NT2/D1 (cell line): Measurements from ENCODE around the gene TSC22D1.

Experiments
- YY1 ChIP-seq: IDR thresholded peaks from 2 replicates; pipeline ENCODE4 v1.6.1; 2011; ENCODE audit not compliant: insufficient read length, insufficient read depth
- ZNF274 ChIP-seq: IDR thresholded peaks from 2 replicates; pipeline ENCODE4 v1.6.1; 2011; ENCODE audit warnings: mild to moderate bottlenecking, low read depth, low read length

- TF ChIP-seq ZNF274: no peak
- TF ChIP-seq YY1: no peak
These were observed 159.8 kb downstream of the TSC22D1 start for GRCh38 chr13:44416301-44416700.
